Suprapubic skin (tissue), 4 donors: ENCODE data around the gene SLC13A4.

Source experiments
- CTCF ChIP-seq, 2 donors: fragments of 200-600 bp in 1 of 2; fragments of 450-650 bp in 1 of 2; sonication (generic) in 1 of 2; IDR thresholded peaks; one replicate each; pipeline ENCODE4 v1.5.1; 2016 to 2019; ENCODE audit warnings: antibody characterized with exemption in 2 of 2, mild to moderate bottlenecking in 1 of 2, moderate library complexity in 1 of 2
- EP300 ChIP-seq: sonication (generic); formaldehyde crosslinking; IDR thresholded peaks from one replicate; pipeline ENCODE4 v1.6.1; 2017; ENCODE audit warnings: antibody characterized with exemption
- POLR2A ChIP-seq, 2 donors: fragments of 450-650 bp; IDR thresholded peaks; one replicate each; pipeline ENCODE4 v1.6.1; 2017; ENCODE audit warnings: antibody characterized with exemption in 2 of 2, mild to moderate bottlenecking in 2 of 2, moderate library complexity in 2 of 2
- POLR2AphosphoS5 ChIP-seq, 3 donors: sonication (generic); formaldehyde crosslinking; IDR thresholded peaks; one replicate each; pipeline ENCODE4 v1.6.1; 2017; ENCODE audit warnings: antibody characterized with exemption in 3 of 3

GRCh38 chr7:135670179-135670578, 57.8 kb downstream of the SLC13A4 start:
- TF ChIP-seq CTCF (IDR thresholded peaks at IDR 0.05) = no peak
- TF ChIP-seq POLR2A (IDR thresholded peaks at IDR 0.05) = no peak
- no peak for TF ChIP-seq POLR2AphosphoS5 (IDR thresholded peaks at IDR 0.05)
- no peak for TF ChIP-seq EP300
